Mucosa of descending colon (tissue), 3 donors: ENCODE measurements around the gene DOCK4. TPM values are rescaled to one million over a fixed set of nuclear protein-coding genes. Genes with fewer than 3 reads are reported as not detected.

Experiments
- ATAC-seq: fragments of 200-7000 bp; cut with Tn5 transposase; one replicate; pipeline ENCODE4 v1.9.1; 2020; ENCODE audit warnings: mild to moderate bottlenecking, moderate library complexity
- DNase-seq, 3 donors: peaks; one replicate each; pipeline ENCODE4 v3.0.0-alpha.2; 2020
- H3K36me3 ChIP-seq: fragments of 200-600 bp; one replicate; pipeline ENCODE4 v1.8.0; 2021; ENCODE audit warnings: low read depth, mild to moderate bottlenecking
- H3K4me1 ChIP-seq: fragments of 200-600 bp; one replicate; pipeline ENCODE4 v1.8.0; 2021; ENCODE audit warnings: low read depth, mild to moderate bottlenecking
- H3K4me3 ChIP-seq: fragments of 200-600 bp; one replicate; pipeline ENCODE4 v1.8.0; 2021; ENCODE audit warnings: mild to moderate bottlenecking
- H3K9me3 ChIP-seq: fragments of 200-600 bp; one replicate; pipeline ENCODE4 v1.8.0; 2021; ENCODE audit warnings: mild to moderate bottlenecking
- CTCF ChIP-seq: fragments of 200-600 bp; IDR thresholded peaks from one replicate; pipeline ENCODE4 v1.8.0; 2022; ENCODE audit warnings: antibody characterized with exemption, mild to moderate bottlenecking
- intact Hi-C, 2 donors: fragments of 100-400 bp; cut with DNase I in 1 of 2; cut with micrococcal nuclease in 1 of 2; formaldehyde crosslinking; loops; one replicate each; pipeline versions ENCODE4 v1.11.0 to v1.11.1; 2022; cut with DNase I, micrococcal nuclease
- total RNA-seq, 3 donors: library from RNA; stranded (reverse); fragmentation: NEBNext Ultra II Directional in 2 of 3; extraction: Animal tissue kit (Norgen Biotek cat#: 25700) in 2 of 3; gene quantifications; one replicate each; pipeline versions ENCODE4 v1.2.1 to v1.2.4, GENCODE V29; 2021 to 2023
- donor health status: DM: no; HTN: no; CAD: no; lungs with moderate emphysema.
- donor health status: DM: no; HTN: no; CAD: no.
- donor health status: DM: no; HTN: yes; CAD: no.

The DOCK4 gene
- total RNA-seq, 3 donors from 2014 or later = 9.2 to 18.4 (median 12.7) TPM

- no peak for TF ChIP-seq CTCF
- H3K4me3 ChIP-seq = no peak overlapping the region
- intact Hi-C loops = no loop called here
- no peak for ATAC-seq
- H3K9me3 ChIP-seq = no peaks in the 10 kb centered on the region
- no peaks in the 10 kb centered on the region for H3K4me1 ChIP-seq
- H3K36me3 ChIP-seq = no peaks in the 10 kb centered on the region
- DNase-seq = no peak
Measured at GRCh38 chr7:112172870-112173567, 33.2 kb downstream of the DOCK4 start.

DNA sequence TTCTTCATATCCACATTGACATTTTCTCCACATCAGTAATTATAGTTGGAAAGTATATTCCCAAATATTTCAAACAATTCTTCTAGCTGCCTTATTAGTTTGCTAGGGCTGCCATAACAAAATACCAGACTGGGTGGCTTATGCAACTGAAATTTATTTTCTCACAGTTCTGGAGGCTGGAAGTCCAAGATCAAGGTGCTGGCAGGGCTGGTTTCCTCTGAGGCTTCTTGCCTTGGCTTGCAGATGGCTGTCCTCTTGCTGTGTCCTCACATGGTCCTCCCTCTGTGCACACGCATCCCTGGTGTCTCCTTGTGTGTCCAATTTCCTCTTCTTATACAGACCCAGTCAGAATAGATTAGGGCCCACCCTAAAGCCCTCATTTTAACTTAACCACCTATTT, 34.5 kb downstream of the DOCK4 start:
- H3K4me1 ChIP-seq = no peaks in the 10 kb centered on the region
- ATAC-seq (no peak), DNase-seq (no peak)

DNA sequence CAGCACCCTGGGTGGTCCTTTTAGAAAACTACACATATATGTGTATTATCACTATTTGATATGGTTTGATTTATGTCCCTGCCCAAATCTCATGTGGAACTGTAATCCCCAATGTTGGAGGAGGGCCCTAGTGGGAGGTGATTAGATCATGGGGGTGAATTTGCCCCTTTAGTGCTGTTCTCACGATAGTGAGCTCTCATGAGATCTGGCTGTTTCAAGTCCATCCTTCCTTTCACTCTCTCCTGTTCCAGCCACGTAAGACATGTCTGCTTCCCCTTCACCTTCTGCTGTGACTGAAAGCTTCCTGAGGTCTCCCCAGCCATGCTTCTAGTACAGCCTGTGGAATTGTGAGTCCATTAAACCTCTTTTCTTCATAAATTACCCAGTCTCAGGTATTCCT, 37.3 kb downstream of the DOCK4 start:
- no peak for TF ChIP-seq CTCF
- intact Hi-C loops = no loop called here
- no peak for DNase-seq
- H3K36me3 ChIP-seq = no peaks in the 10 kb centered on the region
- no peaks in the 10 kb centered on the region for H3K4me1 ChIP-seq
- no peaks in the 10 kb centered on the region for H3K9me3 ChIP-seq
- no peak overlapping the region for H3K4me3 ChIP-seq
- no peak for ATAC-seq

More for the DNA sequence above, 34.5 kb downstream of the DOCK4 start:
- intact Hi-C loops = no loop called here
- no peaks in the 10 kb centered on the region for H3K36me3 ChIP-seq
- no peaks in the 10 kb centered on the region for H3K9me3 ChIP-seq
- no peak overlapping the region for H3K4me3 ChIP-seq
- TF ChIP-seq CTCF = no peak

DNA sequence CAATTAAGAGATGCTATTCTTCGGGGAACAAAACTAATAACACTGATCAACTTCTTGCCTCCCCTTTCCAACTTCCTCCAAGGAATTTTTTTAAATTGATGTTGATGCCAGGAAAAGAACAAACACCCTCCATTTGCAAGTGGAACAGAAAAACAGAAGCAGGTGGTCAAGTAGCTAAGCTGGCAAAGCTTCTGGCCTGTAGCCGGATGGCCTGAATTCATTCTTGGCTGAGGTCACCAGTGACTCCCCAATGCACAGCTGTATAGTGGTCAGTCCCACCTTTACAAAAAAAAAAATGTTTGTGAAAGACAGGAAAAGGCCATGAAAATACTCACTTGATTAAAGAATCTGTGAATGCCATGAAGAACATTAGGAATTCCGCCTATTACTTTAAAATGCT, 39.1 kb downstream of the DOCK4 start:
- ATAC-seq (no peak), DNase-seq (no peak)
- no peak for TF ChIP-seq CTCF
- H3K36me3 ChIP-seq = no peaks in the 10 kb centered on the region
- no peaks in the 10 kb centered on the region for H3K4me1 ChIP-seq
- no peak overlapping the region for H3K4me3 ChIP-seq
- H3K9me3 ChIP-seq = no peaks in the 10 kb centered on the region
- intact Hi-C loops = no loop called here

DNA sequence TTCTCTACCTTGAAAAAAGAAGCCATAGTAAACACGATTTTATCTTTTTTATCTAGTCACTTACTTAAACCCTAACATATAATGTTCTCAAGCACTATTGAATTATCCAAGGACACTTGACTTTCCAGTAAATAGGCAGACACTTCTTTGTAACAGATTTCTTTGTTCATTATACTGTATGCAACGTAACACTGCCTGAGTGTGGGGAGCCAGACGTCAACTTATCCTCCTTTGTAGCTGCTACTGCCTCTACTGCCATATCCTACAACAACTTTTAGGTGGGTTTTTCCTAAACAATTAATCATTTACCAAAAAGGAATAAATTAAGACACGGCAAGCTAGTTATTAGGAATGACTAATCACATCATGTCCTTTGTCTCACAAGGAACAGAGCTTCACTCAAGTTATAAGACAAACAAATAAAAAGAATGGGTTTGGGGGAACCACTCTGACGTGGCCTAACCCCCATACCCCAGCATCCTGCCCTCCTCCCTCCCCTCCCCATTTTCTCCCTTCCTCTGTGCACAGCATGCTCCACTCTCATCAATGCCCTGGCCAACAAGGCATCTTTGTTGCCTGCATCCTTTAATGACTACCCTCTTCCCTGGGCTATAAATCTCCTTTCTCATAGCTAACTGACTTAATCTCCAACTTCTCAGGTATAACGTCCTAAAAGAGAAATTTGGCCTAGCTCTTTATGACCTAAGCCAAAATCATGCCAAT, 43.3 kb downstream of the DOCK4 start:
- DNase-seq (no peak), ATAC-seq (no peak)
- no peaks in the 10 kb centered on the region for H3K36me3 ChIP-seq
- H3K4me3 ChIP-seq = no peak overlapping the region
- no peaks in the 10 kb centered on the region for H3K4me1 ChIP-seq
- intact Hi-C loops = no loop called here
- H3K9me3 ChIP-seq = no peaks in the 10 kb centered on the region
- no peak for TF ChIP-seq CTCF
